Central memory CD4-positive, alpha-beta T cell (primary cell): ENCODE measurements around the gene RHCE.
"Not testable (repeated sequence)": the region's sequence is repeated elsewhere in the genome, so short reads cannot be mapped to it uniquely, and the experiment has no call there.

ENCODE experiments used
- DNase-seq: peaks from one replicate; pipeline ENCODE4 v3.0.0; 2022

Gene RHCE

DNA sequence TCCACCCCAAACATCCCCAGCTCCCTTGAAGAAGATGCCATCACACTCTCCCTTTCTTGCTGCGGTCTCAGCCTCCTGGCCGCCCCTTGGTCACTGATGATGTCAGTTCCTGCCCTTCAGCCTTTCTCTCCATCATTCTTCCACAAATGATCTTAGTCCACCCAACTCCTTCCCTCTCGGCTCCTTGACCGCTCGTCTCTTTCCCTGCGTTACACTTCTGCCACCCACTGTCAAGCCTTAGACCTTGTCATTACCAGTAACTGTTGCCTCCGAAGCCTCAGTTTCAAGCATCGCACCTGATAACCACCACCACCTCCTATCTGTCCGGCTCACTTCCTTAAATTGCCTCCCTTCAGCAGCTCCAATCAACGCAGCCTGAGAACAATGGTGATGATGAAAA, 23.1 kb downstream of the RHCE start:
- DNase-seq = not testable (repeated sequence)

DNA sequence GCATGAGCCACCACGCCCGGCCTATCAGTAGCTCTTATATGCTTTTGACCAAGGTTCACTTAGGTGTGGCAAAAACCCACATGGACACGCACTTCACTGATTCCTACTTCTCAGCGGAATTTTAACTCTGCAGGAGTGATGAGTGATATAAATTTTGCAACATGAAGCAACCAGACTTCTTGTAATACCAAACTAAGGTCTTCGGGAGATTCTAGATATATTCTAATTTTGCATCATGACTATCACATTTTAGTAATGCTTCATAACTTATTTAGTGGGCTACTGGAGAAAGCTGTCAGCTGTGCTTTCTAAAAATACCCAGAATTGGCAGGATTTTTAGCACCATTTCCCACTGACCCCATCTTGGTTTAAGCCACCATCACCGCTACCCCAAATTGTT, 27.8 kb downstream of the RHCE start:
- DNase-seq = no peak

DNA sequence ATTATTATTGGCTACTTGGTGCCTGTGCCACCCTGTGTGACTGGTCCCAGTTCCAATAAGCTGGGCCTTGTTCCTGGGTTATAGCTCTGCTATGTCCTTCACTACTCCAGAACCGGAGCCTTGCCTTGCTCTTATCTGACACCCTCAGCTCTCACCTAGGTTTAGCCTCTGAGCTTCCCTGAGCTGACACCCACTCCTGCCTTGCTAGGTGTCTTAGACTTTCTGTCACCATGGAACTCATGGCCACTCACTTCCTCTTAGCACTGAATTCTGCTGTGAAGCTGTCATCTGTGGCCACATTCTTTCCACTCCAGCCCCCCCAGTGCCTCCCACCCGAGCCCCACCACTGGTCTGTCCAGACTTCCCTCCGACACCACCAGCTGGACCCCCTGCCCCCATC, 30.9 kb downstream of the RHCE start:
- DNase-seq = not testable (repeated sequence)

DNA sequence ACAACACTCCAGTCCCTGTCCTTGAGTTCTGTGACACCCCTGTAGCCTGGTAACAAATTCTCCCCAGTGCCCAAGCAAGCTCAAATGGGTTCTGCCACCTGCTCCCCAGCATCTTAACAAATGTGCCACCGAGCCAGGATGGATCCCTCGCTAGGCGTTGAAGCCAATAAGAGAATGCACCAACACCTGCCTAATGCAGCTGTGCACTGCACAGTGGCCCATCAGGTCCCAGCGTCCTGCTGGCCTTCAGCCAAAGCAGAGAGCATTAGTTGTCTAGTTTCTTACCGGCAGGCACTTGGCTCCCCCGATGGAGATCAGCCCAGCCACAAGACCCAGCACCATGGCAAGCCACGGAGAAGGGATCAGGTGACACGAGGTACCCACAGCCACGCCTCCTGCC, 31.9 kb downstream of the RHCE start:
- not testable (repeated sequence) for DNase-seq

DNA sequence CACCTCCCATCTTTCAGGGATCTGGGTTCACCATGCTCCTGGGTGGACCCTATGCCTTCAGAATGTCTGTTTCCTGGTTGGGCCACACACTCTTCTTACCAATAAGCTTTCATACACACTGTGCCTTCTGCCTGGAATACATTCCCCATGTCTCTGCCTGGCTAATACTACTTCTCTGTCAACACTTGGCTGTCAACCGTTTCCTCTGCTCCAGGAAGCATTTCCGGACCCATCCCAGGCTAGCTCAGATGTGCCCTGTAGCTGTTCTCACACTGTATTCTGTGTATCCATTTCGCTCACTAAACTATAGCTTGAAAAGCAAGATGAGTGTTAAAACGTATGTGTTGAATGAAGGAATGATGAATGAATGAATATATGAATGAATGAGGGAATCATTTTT, 33.5 kb downstream of the RHCE start:
- DNase-seq = not testable (repeated sequence)

DNA sequence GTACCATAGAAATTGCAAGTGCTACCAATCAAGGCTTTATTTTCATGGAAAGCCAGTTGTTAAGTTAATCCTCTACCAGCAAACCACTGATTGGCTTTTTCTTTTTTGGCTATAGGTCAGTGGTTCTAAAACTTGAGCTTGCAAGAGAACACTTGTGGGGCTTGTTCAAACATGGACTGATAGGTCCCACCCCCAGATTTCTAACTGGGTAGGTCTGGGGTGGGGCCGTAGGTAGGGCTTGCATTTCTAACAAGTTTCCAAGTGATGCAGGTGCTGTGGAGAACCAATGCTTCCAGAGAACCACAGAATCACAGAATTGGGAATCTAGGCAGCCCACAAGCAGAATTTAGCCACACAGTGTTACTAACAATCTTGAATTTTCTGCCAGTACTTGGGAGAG, 36.8 kb downstream of the RHCE start:
- not testable (repeated sequence) for DNase-seq

DNA sequence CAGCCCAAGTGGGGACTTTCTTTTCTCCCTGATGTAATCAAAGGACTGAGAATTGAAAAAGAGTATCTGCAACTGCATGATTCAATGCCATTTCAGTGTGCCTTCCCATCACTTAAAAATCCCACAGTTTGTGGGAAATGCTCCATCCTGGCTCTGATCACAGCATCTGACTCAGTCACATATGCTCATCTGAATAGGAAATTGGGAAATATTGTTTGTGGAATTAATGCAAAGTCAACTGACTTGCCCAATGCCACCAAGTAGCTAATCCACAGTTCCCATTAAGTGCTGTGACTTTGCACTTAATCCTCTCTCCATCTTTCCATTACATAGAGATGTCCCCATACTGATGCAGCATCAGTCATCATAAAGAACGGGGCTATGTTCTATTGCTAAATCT, 37.5 kb downstream of the RHCE start:
- DNase-seq = not testable (repeated sequence)

DNA sequence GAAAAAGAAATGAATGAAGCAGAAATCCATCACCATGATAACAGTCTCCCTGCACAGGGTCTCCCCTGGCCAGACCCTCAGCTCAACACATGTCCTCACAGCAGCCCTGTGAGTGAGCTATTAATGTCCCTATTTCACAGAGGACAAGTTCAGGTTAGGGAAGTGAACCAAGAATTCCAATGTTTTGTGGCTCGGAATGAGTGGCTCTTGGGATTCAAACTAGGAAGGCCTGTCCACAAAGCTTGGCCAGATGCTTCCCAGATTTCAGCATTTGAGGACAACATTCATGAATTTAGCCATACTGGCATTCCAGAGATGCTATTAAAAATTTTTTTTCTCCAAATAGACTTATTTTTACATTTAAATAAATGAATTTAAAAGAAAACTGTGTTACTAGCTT, 38.1 kb downstream of the RHCE start:
- DNase-seq = not testable (repeated sequence)

DNA sequence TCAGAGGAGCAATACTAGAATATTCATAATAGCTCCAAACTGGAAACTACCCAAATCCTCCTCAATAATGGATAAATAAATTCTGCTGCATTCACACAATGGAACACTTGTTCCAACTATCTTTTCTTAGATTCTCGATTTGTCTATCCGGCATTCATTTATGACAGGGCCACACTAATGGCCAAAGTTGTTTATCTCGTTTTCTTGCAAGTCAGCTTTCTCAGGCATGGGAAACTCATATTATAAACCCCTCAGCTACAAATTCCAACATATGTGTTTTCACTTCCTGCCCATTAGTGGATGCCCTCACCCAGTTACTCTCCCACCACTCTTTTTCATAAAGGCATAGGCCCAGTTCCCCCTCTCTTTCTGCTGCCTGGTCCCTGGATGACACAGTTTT, 42.3 kb downstream of the RHCE start:
- not testable (repeated sequence) for DNase-seq

DNA sequence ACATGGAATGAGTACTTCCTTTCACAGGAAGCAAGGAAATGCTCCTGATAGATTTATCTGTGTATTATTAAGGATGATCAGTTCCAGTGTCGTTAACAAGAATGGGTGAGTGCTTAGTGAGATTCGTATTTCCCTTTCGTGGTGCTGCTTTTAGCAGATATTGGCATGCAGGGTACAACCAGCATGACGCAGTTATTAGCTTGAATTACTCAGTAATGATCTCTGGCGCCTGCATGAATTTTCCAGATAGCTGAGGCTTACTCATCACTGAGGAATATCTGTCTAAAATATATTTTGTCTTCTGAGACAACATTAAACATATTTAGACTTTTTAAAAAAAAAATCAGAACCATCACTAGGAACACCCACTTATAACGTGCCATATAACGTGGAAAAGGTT, 48.9 kb downstream of the RHCE start:
- not testable (repeated sequence) for DNase-seq

DNA sequence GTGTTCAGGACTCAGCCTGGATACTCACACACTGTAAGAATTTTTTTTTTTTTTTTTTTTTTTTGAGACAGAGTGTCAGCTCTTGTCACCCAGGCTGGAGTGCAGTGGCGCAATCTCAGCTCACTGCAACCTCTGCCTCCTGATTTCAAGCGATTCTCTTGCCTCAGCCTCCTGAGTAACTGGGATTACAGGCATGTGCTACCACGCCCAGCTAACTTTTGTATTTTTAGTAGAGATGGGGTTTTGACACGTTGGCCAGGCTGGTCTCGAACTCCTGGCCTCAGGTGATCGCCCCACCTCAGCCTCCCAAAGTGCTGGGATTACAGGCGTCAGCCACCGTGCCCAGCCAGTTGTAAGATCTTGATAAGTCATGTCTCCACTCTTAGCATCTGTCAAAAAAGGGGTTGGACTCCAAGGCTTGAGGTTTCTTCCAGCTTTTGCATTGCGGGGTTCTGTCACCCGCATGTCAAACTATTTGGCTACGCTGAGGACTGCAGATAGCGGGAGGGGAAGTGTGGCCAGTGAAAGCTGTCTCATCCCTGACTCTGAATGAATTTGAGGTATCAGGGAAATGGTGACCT, 50.8 kb downstream of the RHCE start:
- DNase-seq = not testable (repeated sequence)

DNA sequence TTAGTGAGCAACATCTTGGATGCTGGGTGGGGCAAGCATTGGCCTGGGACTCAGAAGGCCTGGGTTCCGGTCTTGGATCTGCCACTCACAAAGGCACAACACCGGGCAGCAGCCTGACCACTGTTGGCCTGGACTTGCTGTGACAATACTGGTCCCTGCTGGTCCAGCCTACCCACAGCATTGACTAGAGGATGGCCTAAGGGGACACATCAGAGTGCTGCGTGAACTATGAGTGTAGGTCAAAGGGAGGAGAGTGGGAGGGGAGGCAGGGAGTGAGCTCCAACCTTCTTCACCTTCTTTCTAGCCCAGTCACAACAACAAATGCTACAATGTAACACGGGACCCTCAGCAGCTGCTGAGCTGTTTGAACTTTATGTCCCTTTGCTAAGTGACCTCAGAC, 51.4 kb downstream of the RHCE start:
- no peak for DNase-seq

DNA sequence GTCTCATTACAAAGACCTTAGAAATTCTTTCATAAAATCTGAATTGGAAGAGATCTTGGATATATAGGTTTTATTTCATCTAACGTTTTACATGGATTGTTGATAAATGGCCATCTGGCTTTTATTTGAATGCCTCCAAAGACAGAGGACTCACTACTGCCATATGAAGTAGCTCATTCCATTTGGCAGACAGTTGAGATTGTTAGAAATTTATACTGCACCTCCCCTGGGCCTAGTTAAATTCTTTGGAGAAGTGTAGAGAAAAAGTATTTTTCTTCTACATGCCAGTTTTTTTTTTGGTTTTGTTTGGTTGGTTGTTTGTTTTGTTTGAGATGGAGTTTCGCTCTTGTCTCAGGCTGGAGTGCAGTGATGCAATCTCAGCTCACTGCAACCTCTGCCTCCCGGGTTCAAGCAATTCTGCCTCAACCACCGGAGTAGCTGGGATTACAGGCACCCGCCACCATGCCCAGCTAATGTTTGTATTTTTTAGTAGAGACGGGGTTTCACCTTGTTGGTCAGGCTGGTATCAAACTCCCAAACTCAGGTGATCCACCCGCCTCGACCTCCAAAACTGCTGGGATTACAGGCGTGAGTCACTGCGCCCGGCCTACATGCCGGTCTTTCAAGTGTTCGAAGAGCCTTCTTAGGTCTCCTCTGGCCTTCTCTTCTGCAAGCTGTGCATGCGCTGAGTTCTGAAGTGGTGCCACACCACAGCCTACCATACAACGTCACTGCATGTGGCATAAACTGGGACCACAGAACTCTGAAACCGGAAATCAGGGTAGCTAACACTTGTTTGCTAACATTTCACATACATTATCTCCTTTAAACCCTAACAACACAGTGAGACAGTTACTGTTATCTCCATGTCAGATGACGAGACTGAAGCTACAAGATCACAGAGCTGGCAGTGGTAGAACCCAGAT, 57.7 kb downstream of the RHCE start:
- not testable (repeated sequence) for DNase-seq

DNA sequence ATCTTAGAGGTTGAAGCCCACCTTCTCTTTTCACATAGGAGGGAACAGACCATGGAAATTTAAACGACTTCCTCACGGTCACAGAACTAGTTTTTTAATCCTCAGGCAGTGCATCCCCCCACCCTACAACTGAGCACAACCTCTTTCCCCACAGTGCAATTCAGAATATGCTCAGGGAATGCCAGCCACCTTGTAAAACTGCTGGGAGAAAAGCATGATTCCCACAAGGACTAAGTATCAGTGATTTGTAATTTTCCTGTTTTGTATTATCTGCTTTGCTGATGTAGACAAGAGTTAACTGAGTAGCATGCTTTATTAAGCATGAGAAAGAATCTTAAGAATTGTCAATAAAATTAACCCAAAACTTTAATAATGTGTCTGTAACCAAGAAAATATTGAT, 58.7 kb downstream of the RHCE start:
- no peak for DNase-seq

DNA sequence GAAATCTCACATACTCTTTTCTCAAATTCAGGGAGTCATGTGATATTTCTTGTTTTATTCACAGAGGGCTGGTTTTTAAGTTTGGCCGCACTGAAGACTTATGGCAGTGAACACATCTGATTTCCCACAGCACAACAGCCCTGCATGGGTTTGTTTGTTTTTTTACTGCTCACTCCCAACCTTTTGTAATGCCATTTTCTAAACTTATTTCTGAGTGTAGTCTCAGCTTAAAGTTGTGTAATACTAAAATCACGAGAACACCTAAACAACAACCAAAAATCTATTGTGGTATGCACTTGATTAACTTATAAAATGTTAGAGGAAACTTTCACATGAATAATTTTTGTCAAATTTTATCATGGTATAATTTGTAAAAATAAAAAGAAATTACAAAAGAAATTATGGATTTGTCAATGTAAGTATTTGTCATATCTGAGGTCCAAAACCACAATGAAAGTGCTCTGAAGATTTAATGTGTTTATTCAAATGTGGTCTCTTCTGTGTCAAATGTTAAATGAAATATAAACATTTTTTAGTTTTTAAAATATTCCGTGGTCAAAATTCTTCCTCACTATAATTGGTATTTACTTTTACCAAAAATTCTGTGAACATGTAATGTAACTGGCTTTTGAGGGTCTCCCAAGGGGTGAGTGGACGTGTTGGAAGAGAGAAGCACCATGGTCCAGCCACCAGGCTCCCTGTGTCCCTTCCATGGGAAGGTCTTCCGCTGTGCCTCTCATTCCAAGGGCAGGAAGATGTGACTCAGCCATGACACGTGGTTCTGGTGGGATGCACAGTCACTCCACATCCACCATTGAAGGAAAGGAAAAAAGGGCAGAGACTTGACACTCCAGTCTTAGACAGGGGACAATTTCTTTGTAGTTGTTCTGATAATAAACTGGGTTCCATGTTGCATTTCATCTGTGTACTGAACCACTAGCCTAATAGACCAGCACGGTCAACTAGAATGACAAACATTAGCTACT, 59.7 kb downstream of the RHCE start:
- no peak for DNase-seq

DNA sequence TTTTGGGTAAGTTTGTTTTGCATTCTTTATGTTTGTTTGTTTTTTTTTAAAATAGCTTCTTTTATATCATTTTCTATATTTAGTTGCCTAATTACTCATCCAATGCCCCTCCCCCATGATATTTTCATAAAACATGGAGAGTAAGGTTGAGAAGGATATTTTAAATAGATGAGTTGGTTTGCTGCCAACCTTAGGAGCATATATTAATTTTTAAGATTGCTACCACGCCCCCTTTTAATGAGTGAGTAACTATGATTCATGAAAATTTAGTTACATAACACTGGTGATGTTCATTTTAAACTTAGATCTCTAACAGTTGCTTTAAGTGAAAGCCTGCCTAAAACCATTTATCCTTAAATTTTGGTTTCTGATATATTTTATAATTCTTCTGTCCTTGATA, 63.8 kb downstream of the RHCE start:
- DNase-seq = no peak

DNA sequence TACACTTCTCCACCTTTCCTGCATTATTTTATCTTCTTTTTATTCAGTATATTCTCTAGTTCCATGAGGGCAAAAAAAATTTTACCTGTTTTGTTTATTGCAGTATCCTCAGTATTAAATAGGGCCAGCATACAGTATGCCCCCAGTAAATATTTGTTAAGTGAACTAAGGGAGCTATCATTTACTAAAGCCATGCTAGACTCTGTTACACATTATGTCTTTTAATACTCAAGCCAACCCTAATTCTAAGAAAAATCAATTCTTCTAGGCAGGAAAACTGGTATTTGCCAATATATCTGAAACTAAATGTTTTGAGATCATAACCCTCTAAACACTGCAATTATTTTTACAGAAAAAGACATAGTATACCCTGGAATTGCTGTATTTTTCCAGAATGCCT, 64.2 kb downstream of the RHCE start:
- DNase-seq = no peak

DNA sequence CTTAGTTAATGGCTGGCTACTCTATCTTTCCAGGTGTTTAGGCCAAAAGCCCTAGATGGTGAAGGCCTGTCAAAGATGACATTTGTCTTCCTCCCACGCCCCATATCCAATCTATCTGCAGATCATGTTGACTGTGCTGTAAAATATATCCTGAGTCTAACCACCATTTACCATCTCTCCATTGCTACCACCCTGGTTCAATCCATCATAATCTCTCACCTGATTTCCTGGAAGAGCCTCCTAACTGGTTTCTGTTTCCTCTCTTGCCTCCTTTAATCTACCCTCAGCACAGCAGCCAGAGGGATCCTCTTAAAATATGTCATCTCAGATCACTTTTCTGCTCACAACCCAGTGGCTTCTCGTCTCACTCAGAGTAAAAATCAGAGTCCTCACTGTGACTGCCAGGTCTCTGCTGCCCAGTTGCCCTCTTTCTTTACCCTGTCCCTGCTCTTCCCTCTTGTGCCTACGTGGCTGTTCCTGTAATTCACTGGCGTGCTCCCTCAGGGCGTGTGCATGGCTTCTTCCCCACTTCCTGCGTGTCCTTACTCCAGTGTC, 64.7 kb downstream of the RHCE start:
- DNase-seq = no peak

DNA sequence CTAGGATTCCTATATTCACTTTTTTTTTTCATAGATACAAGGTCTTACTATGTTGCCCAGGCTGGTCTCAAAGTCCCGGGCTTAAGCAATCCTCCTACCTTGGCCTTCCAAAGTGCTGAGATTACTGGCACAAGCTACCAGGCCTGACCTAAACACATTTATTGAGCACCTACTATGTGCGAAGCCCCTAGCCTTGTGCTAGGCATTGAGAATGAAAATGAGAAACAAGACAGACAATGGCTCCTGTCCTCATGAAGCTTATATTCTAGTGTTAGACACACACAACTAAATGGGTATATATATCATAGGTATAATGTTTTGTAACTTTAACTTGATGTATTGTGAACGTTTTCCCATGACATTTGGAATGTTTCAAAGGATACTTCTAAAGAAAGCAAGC, 71.0 kb downstream of the RHCE start:
- DNase-seq = no peak

DNA sequence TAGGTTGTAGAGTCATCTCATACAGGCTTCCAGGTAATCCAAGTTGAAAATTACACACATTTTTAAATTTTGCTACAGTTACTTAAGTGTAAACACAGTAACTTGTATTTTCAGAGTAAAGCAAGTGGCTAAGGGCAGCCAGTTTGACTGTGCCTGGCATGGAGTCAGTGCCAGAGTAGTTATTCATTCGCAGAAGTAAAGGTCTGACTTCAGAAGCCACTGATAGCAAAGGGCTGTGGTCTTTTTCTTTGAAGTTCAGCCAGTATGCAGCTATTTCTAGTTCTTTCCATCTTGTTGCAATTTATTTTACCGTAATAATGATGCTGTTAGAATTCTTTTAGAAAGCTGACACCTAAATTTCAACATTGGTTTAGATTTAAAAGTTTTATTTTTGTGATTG, 73.1 kb downstream of the RHCE start:
- no peak for DNase-seq

DNA sequence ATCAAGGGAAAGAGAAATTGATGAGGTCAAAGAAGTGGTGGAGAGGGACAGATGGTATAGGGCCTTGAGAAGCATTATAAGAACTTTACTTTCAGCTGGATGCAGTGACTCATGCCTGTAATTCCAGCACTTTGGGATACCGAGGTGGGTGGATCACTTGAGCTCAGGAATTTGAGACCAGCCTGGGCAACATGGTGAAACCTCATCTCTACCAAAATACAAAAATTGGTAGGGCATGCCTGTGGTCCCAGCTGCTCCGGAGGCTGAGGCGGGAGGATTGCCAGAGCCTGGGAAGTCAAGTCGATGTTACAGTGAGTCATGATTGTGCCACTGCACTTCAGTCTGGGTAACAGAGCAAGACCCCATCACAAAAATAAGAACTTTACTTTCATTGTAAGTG, 76.8 kb downstream of the RHCE start:
- DNase-seq = no peak

DNA sequence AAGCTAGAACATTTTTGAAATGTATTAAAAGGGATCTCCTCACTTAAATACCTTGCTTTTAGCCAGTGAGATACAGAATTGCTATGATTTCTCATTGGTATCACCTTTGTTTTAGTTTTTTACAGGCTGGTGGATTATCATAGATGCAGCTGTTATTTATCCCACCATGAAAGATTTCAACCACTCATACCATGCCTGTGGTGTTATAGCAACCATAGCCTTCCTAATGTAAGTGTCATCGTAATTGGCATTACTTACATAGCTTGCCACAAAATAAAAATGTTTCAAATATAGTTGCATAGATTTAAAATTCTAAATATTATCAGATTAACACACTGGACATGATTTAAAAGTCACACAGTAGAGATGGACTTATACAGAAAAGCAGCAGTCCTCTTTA, 77.8 kb downstream of the RHCE start:
- DNase-seq = no peak

DNA sequence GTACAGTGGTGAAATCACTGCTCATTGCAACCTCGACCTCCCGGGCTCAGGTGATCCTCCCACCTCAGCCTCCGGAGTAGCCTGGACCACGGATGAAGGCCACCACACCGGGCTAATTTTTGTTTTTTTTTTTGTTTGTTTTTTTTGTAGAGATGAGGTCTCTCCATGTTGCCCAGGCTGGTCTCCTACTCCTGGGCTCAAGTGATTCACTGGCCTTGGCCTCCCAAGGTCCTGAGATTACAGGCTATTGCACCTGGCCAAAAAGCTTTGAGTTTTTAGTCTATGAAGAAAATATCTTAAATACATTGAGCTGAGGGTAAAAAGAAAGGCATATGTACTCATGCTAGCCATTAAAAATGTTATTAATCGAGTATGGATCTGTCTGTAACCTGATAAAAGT, 78.9 kb downstream of the RHCE start:
- no peak for DNase-seq
